ENCODE results near the gene ARHGAP22. TPM values are rescaled to one million over a fixed set of nuclear protein-coding genes. Genes with fewer than 3 reads are reported as not detected.

Gene ARHGAP22
- total RNA-seq, 1 donor from 2014 or later, result 24.5 TPM

DNA sequence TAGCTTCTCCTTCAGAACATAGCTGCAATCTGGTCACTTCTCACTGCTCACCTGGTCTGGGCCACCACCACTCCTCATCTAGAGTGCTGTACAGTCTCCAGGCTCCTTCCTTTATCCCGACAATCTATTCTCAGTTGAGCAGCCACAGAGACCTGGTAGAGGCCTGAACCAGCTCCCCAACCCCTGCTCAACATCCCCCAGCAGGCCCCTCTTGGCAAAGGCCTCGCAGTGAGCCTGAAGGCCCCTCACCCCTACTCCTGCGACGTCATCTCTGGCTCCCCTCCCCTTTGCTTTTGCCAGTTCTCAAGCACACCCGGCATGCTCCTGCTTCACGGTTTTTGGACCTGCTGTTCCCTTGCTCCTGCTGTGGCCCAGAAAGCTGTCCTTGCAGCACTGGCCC lies 113.9 kb downstream of the ARHGAP22 start:
- no peak overlapping the region for H3K4me3 ChIP-seq (ENCODE audit: low read depth, low read length)
- no peak for DNase-seq (ENCODE audit: low read depth)
- TF ChIP-seq CTCF (conservative IDR thresholded peaks at IDR 0.05; ENCODE audit: low read depth, low read length), result no peak

- DNase-seq (ENCODE audit: low read depth), result no peak
- TF ChIP-seq CTCF (conservative IDR thresholded peaks at IDR 0.05; ENCODE audit: low read depth, low read length), result no peak
- no peak overlapping the region for H3K4me3 ChIP-seq (ENCODE audit: low read depth, low read length)
Observed at GRCh38 chr10:48490571-48490940, 114.3 kb downstream of the ARHGAP22 start.

- TF ChIP-seq CTCF (conservative IDR thresholded peaks at IDR 0.05; ENCODE audit: low read depth, low read length), result no peak
- DNase-seq (ENCODE audit: low read depth), result no peak
- H3K4me3 ChIP-seq (ENCODE audit: low read depth, low read length), result no peak overlapping the region
Observed at GRCh38 chr10:48489099-48489498, 115.8 kb downstream of the ARHGAP22 start.

- no peak for DNase-seq (ENCODE audit: low read depth)
- TF ChIP-seq CTCF (conservative IDR thresholded peaks at IDR 0.05; ENCODE audit: low read depth, low read length), result no peak
- no peak overlapping the region for H3K4me3 ChIP-seq (ENCODE audit: low read depth, low read length)
Observed at GRCh38 chr10:48487244-48487643, 117.6 kb downstream of the ARHGAP22 start.

- no peak for DNase-seq (ENCODE audit: low read depth)
- no peak overlapping the region for H3K4me3 ChIP-seq (ENCODE audit: low read depth, low read length)
- TF ChIP-seq CTCF (conservative IDR thresholded peaks at IDR 0.05; ENCODE audit: low read depth, low read length), result no peak
Observed at GRCh38 chr10:48485711-48486110, 119.2 kb downstream of the ARHGAP22 start.

DNA sequence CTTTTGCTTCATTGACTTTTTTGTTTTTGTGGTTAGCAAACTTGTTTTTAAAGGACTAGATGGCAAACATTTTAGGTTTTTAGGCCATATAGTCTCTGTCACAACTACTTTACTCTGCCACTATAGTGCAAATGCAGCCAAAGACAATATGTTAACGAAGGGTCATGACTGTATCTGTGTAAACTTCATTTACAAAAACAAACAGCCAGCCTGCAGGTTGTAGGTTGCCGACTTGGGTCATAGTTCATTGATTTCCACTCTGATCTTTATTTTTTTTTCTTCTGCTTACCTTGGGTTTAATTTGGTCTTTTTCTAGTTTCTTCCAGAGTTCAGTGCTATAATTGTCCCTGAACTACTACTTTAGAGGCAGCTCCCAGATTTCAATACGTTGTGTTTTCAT lies 120.0 kb downstream of the ARHGAP22 start:
- no peak for DNase-seq (ENCODE audit: low read depth)
- no peak overlapping the region for H3K4me3 ChIP-seq (ENCODE audit: low read depth, low read length)
- TF ChIP-seq CTCF (conservative IDR thresholded peaks at IDR 0.05; ENCODE audit: low read depth, low read length), result no peak

DNA sequence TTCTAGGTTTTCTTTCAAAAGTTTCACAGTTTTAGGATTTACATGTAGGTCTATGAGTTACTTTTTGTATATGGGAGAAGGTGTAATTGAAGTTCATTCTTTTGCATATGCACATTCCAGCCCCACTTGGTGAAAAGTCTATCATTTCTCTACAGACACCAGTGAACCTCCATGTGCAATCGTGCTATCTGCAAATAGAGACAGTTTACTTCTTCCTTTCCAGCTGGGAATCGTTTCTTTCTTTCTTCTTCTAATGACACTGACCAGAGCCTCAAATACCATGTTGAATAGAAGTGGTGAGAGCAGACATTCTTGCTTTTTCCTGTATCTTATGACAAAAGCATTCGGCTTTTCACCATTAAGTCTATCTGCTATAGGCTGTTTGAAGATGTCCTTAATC lies 122.7 kb downstream of the ARHGAP22 start:
- DNase-seq (ENCODE audit: low read depth), result no peak
- no peak for TF ChIP-seq CTCF (conservative IDR thresholded peaks at IDR 0.05; ENCODE audit: low read depth, low read length)
- H3K4me3 ChIP-seq (ENCODE audit: low read depth, low read length), result no peak overlapping the region
